ENCODE results near the gene ZNF492. TPM values are rescaled to one million over a fixed set of nuclear protein-coding genes. Genes with fewer than 3 reads are reported as not detected.
A peak's percentile ranks its signal among the peaks of the same experiment; 100 is the strongest.

The ZNF492 gene
- total and polyA plus RNA-seq, 2 donors from 2014 or later = 0.25 TPM; not detected in 1

DNA sequence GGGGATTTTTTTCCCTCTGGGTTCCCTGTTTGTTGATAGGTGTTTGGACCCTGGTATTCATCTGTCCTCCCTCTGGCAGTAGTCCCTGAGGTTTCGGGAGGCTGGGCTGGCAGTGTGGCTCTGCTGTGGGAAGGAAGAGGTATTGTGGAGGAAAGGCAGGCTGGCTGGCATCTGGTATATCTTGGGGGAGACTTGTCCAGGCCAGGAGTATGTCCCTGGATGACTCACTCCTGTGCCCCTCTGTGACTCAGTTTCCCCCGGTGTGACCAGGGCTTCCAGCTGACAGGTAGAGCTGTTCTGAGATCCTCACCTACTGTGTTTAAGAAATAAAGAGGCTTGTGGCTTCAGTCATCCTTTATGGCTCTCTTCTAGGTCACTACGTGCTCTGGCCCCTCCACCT, 14.2 kb upstream of the ZNF492 start:
- no peaks in the 10 kb centered on the region for H3K9me3 ChIP-seq (ENCODE audit: control insufficient read depth in 2 of 3, insufficient read depth in 1 of 3, low read length in 3 of 3)

GRCh38 chr19:22620401-22620800, 13.7 kb upstream of the ZNF492 start:
- no peak overlapping the region for H3K4me3 ChIP-seq (ENCODE audit: low read length in 3 of 3)
- TF ChIP-seq CTCF (IDR thresholded peaks at IDR 0.05; ENCODE audit: borderline replicate concordance, extremely low read depth, insufficient read depth) = no peak
- DNase-seq = no peak
- H3K9me3 ChIP-seq (ENCODE audit: control insufficient read depth in 2 of 3, insufficient read depth in 1 of 3, low read length in 3 of 3) = no peaks in the 10 kb centered on the region
- intact Hi-C loops (cut with DNase I) = no loop called here
- no peaks in the 10 kb centered on the region for H3K4me1 ChIP-seq (ENCODE audit: control insufficient read depth in 2 of 3, insufficient read depth in 2 of 3, low read depth in 1 of 3, low read length in 3 of 3)
- FAIRE-seq = no peak
- H3K27me3 ChIP-seq (ENCODE audit: control insufficient read depth, insufficient read depth, low read length) = no peaks in the 10 kb centered on the region
- H3K9ac ChIP-seq (ENCODE audit: low read length in 3 of 3) = no peak overlapping the region
- no peak overlapping the region for H3K27ac ChIP-seq (ENCODE audit: low read depth in 2 of 2, low read length in 2 of 2)
- no peaks in the 10 kb centered on the region for H3K36me3 ChIP-seq (ENCODE audit: control insufficient read depth in 2 of 3, insufficient read depth in 3 of 3, low read length in 3 of 3)

More for the DNA sequence above, 14.2 kb upstream of the ZNF492 start:
- no peaks in the 10 kb centered on the region for H3K36me3 ChIP-seq (ENCODE audit: control insufficient read depth in 2 of 3, insufficient read depth in 3 of 3, low read length in 3 of 3)
- no peak overlapping the region for H3K27ac ChIP-seq (ENCODE audit: low read depth in 2 of 2, low read length in 2 of 2)
- FAIRE-seq = no peak
- H3K4me3 ChIP-seq (ENCODE audit: low read length in 3 of 3) = no peak overlapping the region
- no peaks in the 10 kb centered on the region for H3K4me1 ChIP-seq (ENCODE audit: control insufficient read depth in 2 of 3, insufficient read depth in 2 of 3, low read depth in 1 of 3, low read length in 3 of 3)
- H3K9ac ChIP-seq (ENCODE audit: low read length in 3 of 3) = no peak overlapping the region
- no peak for TF ChIP-seq CTCF (IDR thresholded peaks at IDR 0.05; ENCODE audit: borderline replicate concordance, extremely low read depth, insufficient read depth)
- intact Hi-C loops (cut with DNase I) = no loop called here
- no peaks in the 10 kb centered on the region for H3K27me3 ChIP-seq (ENCODE audit: control insufficient read depth, insufficient read depth, low read length)
- no peak for DNase-seq

- no peak for TF ChIP-seq CTCF (IDR thresholded peaks at IDR 0.05; ENCODE audit: borderline replicate concordance, extremely low read depth, insufficient read depth)
- Histone ChIP-seq H3K4me3 (ENCODE audit: low read length in 3 of 3) (no peak overlapping the region), H3K9ac (ENCODE audit: low read length in 3 of 3) (no peak overlapping the region), H3K4me1 (ENCODE audit: control insufficient read depth in 2 of 3, insufficient read depth in 2 of 3, low read depth in 1 of 3, low read length in 3 of 3) (no peaks in the 10 kb centered on the region), H3K27me3 (ENCODE audit: control insufficient read depth, insufficient read depth, low read length) (no peaks in the 10 kb centered on the region), H3K36me3 (ENCODE audit: control insufficient read depth in 2 of 3, insufficient read depth in 3 of 3, low read length in 3 of 3) (no peaks in the 10 kb centered on the region), H3K9me3 (ENCODE audit: control insufficient read depth in 2 of 3, insufficient read depth in 1 of 3, low read length in 3 of 3) (no peaks in the 10 kb centered on the region), H3K27ac (ENCODE audit: low read depth in 2 of 2, low read length in 2 of 2) (no peak overlapping the region)
- no peak for DNase-seq
- FAIRE-seq = no peak
- intact Hi-C loops (cut with DNase I) = no loop called here
These were observed 13.2 kb upstream of the ZNF492 start for GRCh38 chr19:22620912-22621311.

DNA sequence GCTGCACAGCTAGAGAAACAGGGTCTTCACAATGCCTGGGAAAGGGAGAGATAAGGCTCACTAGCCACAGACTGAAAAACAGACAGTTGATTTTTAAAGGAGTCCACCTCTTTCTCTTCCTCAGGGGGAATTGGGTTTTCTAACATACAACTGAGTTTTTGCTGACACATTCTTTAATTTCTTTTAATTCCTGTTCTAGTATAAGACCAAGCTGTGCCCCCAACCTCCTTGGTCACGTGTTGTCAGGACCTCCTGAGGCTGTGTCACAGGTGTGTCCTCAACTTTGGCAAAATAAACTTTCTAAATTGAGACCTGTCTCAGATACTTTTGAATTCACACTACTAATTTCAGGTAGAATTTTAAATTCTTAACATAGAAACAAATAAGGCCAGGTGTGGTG, 12.1 kb upstream of the ZNF492 start:
- no peaks in the 10 kb centered on the region for H3K4me1 ChIP-seq (ENCODE audit: control insufficient read depth in 2 of 3, insufficient read depth in 2 of 3, low read depth in 1 of 3, low read length in 3 of 3)
- TF ChIP-seq CTCF (IDR thresholded peaks at IDR 0.05; ENCODE audit: borderline replicate concordance, extremely low read depth, insufficient read depth) = no peak

More for the DNA sequence above, 12.1 kb upstream of the ZNF492 start:
- DNase-seq = peak in 1 of 5 donors; percentile 9
- Histone ChIP-seq H3K27me3 (ENCODE audit: control insufficient read depth, insufficient read depth, low read length) (no peaks in the 10 kb centered on the region), H3K27ac (ENCODE audit: low read depth in 2 of 2, low read length in 2 of 2) (no peak overlapping the region), H3K36me3 (ENCODE audit: control insufficient read depth in 2 of 3, insufficient read depth in 3 of 3, low read length in 3 of 3) (no peaks in the 10 kb centered on the region), H3K9me3 (ENCODE audit: control insufficient read depth in 2 of 3, insufficient read depth in 1 of 3, low read length in 3 of 3) (no peaks in the 10 kb centered on the region), H3K9ac (ENCODE audit: low read length in 3 of 3) (no peak overlapping the region), H3K4me3 (ENCODE audit: low read length in 3 of 3) (no peak overlapping the region)
- intact Hi-C loops (cut with DNase I) = no loop called here
- no peak for FAIRE-seq
